ENCODE measurements around the gene CYP2R1.

Gene CYP2R1

DNA sequence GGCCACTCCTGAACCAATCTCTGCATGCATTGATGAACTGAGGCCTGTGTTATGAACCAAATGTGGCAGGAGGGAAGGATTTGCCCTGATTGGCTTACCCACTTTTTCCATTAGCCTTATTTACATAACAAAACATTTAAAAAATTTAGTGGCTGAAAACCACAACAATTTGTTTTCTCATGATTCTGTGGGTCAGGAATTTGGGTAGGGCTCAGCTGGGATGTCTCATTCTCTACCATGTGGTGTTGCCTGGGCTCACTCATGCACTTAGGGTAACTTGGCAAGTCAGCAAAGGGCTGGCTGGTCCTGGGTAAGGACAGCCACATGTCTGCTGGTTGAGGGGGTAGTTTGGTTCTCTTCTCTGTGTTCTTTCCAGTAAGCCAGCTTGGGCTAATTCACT lies 35.1 kb upstream of the CYP2R1 start:
- no peaks in the 10 kb centered on the region for H3K9me3 ChIP-seq
- no peaks in the 10 kb centered on the region for H3K4me1 ChIP-seq (ENCODE audit: control insufficient read depth in 1 of 2, insufficient read depth in 1 of 2, low read depth in 1 of 2, low read length in 1 of 2)
- H3K36me3 ChIP-seq = no peaks in the 10 kb centered on the region
- H3K4me3 ChIP-seq (ENCODE audit: low read depth in 1 of 2, low read length in 1 of 2) = no peak overlapping the region
- H3K27me3 ChIP-seq = peaks cover 54% of the 10 kb centered on the region
- TF ChIP-seq, protein P1, sequence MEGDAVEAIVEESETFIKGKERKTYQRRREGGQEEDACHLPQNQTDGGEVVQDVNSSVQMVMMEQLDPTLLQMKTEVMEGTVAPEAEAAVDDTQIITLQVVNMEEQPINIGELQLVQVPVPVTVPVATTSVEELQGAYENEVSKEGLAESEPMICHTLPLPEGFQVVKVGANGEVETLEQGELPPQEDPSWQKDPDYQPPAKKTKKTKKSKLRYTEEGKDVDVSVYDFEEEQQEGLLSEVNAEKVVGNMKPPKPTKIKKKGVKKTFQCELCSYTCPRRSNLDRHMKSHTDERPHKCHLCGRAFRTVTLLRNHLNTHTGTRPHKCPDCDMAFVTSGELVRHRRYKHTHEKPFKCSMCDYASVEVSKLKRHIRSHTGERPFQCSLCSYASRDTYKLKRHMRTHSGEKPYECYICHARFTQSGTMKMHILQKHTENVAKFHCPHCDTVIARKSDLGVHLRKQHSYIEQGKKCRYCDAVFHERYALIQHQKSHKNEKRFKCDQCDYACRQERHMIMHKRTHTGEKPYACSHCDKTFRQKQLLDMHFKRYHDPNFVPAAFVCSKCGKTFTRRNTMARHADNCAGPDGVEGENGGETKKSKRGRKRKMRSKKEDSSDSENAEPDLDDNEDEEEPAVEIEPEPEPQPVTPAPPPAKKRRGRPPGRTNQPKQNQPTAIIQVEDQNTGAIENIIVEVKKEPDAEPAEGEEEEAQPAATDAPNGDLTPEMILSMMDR (IDR thresholded peaks at IDR 0.05) = no peak
- H3K27ac ChIP-seq = no peak overlapping the region

DNA sequence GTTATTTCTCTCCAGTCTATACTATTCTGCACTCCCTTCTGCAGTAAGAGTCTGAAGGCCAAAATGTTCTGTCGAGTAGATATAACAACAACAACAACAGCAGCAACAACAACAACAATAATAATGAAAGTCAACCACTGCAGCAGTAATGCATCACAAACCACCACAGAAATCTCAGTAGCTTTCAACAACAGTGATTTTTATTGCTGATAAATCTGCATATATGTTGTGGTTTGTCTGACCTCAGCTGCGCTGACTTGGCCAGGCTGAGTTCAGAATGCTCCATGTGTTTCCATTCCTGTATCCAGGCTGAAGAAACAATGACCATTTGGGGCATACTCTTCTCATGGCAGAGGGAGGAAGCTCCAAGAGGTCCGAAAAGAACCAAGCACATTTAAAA lies 32.3 kb upstream of the CYP2R1 start:
- peaks cover 57% of the 10 kb centered on the region for H3K27me3 ChIP-seq
- H3K27ac ChIP-seq = no peak overlapping the region
- no peak overlapping the region for H3K4me3 ChIP-seq (ENCODE audit: low read depth in 1 of 2, low read length in 1 of 2)
- no peaks in the 10 kb centered on the region for H3K36me3 ChIP-seq
- no peaks in the 10 kb centered on the region for H3K4me1 ChIP-seq (ENCODE audit: control insufficient read depth in 1 of 2, insufficient read depth in 1 of 2, low read depth in 1 of 2, low read length in 1 of 2)
- TF ChIP-seq, protein P1 (IDR thresholded peaks at IDR 0.05) = no peak
- no peaks in the 10 kb centered on the region for H3K9me3 ChIP-seq

DNA sequence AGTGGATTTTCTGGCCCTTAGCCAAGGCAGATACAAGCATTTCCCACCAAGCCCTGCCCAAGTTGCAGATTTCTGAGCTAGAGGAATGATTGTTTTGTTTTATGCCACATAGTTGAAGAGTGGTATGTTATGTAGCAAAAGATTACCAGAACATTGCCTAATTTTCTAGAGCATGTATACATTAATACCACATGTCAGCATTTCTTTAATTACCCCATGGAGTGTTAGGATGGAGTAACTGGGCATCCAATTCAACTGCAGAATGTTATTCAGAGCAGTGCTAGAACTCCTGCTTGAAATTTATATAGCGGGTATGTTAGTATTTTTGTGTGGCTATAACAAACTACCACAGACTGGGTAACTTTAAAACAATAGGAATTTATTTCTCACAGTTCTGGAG lies 24.4 kb upstream of the CYP2R1 start:
- H3K36me3 ChIP-seq = no peaks in the 10 kb centered on the region
- TF ChIP-seq, protein P1 (IDR thresholded peaks at IDR 0.05) = no peak
- no peaks in the 10 kb centered on the region for H3K4me1 ChIP-seq (ENCODE audit: control insufficient read depth in 1 of 2, insufficient read depth in 1 of 2, low read depth in 1 of 2, low read length in 1 of 2)
- H3K27ac ChIP-seq = no peak overlapping the region
- no peaks in the 10 kb centered on the region for H3K9me3 ChIP-seq
- peaks cover 89% of the 10 kb centered on the region for H3K27me3 ChIP-seq
- no peak overlapping the region for H3K4me3 ChIP-seq (ENCODE audit: low read depth in 1 of 2, low read length in 1 of 2)

DNA sequence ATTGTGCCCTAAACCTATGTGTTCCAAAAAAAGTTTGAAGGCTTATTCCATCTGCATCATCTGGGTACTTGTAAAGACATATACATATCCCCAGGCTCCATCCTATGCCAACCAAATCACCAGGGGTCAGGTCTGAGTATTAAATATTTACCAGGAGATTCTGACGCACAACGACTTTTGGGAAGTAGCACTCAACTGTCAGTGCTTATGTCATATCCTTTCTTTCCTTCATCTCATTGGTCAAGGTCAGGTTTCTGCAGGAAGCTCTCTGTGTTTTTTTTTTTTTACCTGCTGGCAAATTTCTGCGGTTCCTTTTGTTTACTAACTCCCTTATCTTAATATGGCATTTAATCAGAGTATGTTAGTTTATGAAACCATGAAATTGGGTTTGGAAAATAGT lies 22.5 kb upstream of the CYP2R1 start:
- H3K27me3 ChIP-seq = peaks cover 88% of the 10 kb centered on the region
- TF ChIP-seq, protein P1 (IDR thresholded peaks at IDR 0.05) = no peak
- H3K36me3 ChIP-seq = no peaks in the 10 kb centered on the region

DNA sequence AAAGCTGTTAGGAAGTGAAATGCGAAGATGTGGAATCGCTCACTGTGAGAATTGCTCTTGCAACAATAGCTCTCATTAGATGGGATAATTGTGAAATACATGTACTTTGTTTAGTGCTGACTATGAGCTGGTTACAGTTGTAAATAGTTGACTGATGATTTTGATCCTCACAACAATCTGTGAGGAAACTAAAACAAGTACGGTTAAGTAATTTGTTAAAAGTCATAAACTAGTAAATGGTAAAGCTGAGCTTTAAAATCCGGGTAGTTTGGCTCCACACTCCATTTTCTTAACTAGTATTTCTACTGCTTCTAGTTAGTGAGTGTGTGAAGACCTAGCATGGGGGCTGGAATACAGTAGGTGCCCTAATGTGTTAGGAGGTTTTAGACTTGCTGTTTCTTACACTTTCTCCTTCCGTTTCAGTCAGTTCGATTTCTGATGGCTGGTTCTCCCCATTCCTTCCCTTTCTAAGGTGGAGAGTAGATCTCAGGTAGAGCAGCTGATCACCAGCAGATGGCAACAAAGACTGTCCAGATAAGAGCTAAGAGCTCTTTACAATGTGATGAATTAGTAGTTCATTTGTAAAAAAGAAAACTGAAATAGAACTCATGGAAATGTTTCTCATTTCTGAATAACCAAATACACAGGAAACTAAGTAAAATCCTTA lies 16.3 kb upstream of the CYP2R1 start:
- TF ChIP-seq, protein P1 (IDR thresholded peaks at IDR 0.05) = no peak
- H3K36me3 ChIP-seq = no peaks in the 10 kb centered on the region
- no peaks in the 10 kb centered on the region for H3K9me3 ChIP-seq

More for the DNA sequence above, 22.5 kb upstream of the CYP2R1 start:
- Histone ChIP-seq H3K27ac (no peak overlapping the region), H3K4me1 (ENCODE audit: control insufficient read depth in 1 of 2, insufficient read depth in 1 of 2, low read depth in 1 of 2, low read length in 1 of 2) (no peaks in the 10 kb centered on the region), H3K4me3 (ENCODE audit: low read depth in 1 of 2, low read length in 1 of 2) (no peak overlapping the region), H3K9me3 (no peaks in the 10 kb centered on the region)

More for the DNA sequence above, 16.3 kb upstream of the CYP2R1 start:
- Histone ChIP-seq H3K4me1 (ENCODE audit: control insufficient read depth in 1 of 2, insufficient read depth in 1 of 2, low read depth in 1 of 2, low read length in 1 of 2) (peaks cover 17 to 22% of the 10 kb centered on the region in 2 experiments), H3K27me3 (peaks cover 57% of the 10 kb centered on the region), H3K4me3 (ENCODE audit: low read depth in 1 of 2, low read length in 1 of 2) (no peak overlapping the region), H3K27ac (no peak overlapping the region)

Measured in neutrophil (primary cell).